Lower leg skin (tissue), 3 donors: ENCODE measurements around the gene MGLL.

Source experiments
- CTCF ChIP-seq, 3 donors: fragments of 450-650 bp; IDR thresholded peaks; one replicate each; pipeline ENCODE4 v1.5.1; 2016; ENCODE audit warnings: antibody characterized with exemption in 3 of 3, mild to moderate bottlenecking in 3 of 3, moderate library complexity in 2 of 3
- POLR2A ChIP-seq, 2 donors: fragments of 450-650 bp; IDR thresholded peaks; one replicate each; pipeline ENCODE4 v1.6.1; 2016 to 2017; ENCODE audit warnings: antibody characterized with exemption in 2 of 2, mild to moderate bottlenecking in 1 of 2, moderate library complexity in 1 of 2

- no peak for TF ChIP-seq CTCF (IDR thresholded peaks at IDR 0.05)
- no peak for TF ChIP-seq POLR2A (IDR thresholded peaks at IDR 0.05)
These were observed 120.2 kb downstream of the MGLL start for GRCh38 chr3:127702151-127702578.
